Stimulated activated CD8-positive, alpha-beta memory T cell treated with anti-CD3 and anti-CD28 coated beads, Interleukin-7, amount 100 ng/mL, for 1 hour (primary cell): ENCODE results near the gene CXCL10.

Source experiments
- DNase-seq, 2 donors: peaks; one replicate each; pipeline ENCODE4 v3.0.0-alpha.2; 2020; ENCODE audit warnings: low read depth in 2 of 2

The CXCL10 gene

DNA sequence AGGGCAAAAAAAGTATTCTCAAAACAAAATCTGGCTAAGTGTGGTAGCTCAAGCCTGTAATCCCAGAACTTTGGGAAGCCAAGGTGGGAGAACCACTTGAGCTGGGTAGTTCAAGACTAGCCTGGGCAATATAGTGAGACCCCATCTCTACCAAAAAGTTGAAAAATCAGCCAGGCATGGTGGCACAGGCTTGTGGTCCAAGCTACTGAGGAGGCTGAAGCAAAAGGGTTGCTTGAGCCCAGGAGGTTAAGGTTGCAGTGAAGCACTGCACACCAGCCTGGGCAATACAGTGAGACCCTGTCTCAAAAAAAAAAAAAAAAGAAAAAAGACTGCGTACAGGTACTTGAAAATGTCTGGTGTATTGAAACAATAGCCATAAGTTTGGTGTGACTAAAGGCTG, 30.8 kb downstream of the CXCL10 start:
- DNase-seq, result no peak

DNA sequence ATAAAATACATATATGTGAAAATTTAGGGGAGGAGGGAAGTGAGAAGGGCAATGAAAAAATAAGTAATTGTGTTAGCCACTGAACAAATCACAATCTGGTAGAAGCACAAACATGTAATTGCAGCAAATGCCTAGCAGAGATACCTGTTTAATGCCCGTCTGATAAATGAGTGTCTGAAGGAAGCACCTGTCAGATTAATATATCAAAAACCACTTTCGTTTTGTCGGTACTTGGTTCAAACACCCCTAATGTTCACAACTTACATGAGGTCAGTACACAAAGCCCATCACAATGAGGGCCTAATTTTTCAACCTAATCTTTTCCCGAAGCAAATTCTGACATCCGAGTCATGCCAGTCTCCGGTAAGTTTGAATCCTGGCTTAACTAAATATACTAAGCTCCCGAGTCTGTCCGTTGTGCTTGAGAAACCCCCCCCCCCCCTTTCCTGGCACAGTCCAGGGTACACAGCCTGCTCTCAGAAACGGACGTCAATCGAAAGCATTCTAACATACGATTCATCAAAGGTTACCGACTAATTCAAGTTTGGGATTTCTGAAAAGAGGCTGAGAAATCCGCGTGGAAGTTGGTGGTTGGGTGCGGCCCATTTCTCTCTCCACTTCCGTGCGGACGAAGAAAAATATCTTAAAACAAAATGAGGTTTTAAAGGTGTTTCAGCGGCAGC, 33.3 kb downstream of the CXCL10 start:
- DNase-seq, result no peak

GRCh38 chr4:75985116-75985515, 38.2 kb downstream of the CXCL10 start:
- no peak for DNase-seq

DNA sequence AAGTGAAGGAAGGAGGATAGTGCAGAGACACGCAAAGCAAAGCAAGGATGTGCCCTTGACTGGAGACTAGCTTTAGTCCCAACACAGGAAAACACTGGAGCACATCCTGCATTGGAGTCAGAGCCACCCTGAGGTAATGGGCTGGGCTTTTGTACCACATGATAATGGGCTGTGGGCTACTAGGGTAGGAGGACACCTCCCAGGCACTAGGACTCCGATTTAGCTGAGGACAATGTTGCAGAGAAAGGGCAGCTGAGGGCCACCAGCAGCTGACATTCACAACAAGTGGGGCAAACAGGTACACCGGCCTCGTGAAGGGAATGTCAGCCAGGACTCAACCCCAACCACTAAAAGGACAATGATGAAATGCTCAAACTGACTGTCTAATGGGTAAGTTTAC, 42.7 kb downstream of the CXCL10 start:
- no peak for DNase-seq

- no peak for DNase-seq
Observed at GRCh38 chr4:75976177-75976576, 47.1 kb downstream of the CXCL10 start.

DNA sequence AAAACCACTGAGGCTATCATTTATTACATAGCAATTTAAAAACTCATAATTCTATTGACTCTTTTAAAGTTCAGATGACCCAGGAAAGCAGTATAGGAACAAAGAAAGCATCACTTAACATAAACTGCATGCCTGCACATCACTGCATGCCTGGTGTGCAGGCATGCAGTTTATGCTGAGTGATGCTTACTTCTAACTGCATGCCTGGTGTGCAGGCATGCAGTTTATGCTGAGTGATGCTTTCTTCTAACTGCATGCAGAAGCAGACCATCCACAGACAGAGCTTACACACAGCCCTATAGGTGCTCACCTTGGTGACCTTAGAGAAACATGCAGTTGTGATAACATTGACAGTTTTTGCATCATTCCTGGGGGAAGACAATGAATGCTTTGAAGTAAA, 49.5 kb downstream of the CXCL10 start:
- DNase-seq, result no peak
